ENCODE data around the gene PCDH8. TPM values are rescaled to one million over a fixed set of nuclear protein-coding genes. Genes with fewer than 3 reads are reported as not detected.

PCDH8 gene
- total RNA-seq, 1 experiment from 2014 or later: 2.1 TPM

GRCh38 chr13:52887165-52887564, 38.7 kb upstream of the PCDH8 start:
- no peak overlapping the region for H3K27ac Mint-ChIP-seq
- no peak overlapping the region for H2BK20ac ChIP-seq (ENCODE audit: low read depth, low read length, poor library complexity, severe bottlenecking)
- H3K27me3 Mint-ChIP-seq (ENCODE audit: low read depth): peaks cover 44% of the 10 kb centered on the region
- WGBS (ENCODE audit: extremely low coverage, insufficient read length, low lambda C conversion rate): no CpG with 5 or more reads among the region's 1 CpG
- H3K9ac ChIP-seq (ENCODE audit: extremely low read depth, insufficient read length, low read length): no peak overlapping the region
- H3K23me2 ChIP-seq (ENCODE audit: insufficient read length, low read depth, low read length, poor library complexity, severe bottlenecking): no peaks in the 10 kb centered on the region
- no peak overlapping the region for H3K4ac ChIP-seq (ENCODE audit: low read depth, low read length)
- no peak overlapping the region for H2BK120ac ChIP-seq (ENCODE audit: low read depth, low read length, poor library complexity, severe bottlenecking)
- H4K91ac ChIP-seq (ENCODE audit: insufficient read length, low read depth, low read length): no peak overlapping the region
- H3K14ac ChIP-seq (ENCODE audit: insufficient read depth, low read length): no peak overlapping the region
- no peak overlapping the region for H2AK5ac ChIP-seq (ENCODE audit: insufficient read length, low read length)
- H2BK5ac ChIP-seq (ENCODE audit: insufficient read length, low read length): no peak overlapping the region
- H3T11ph ChIP-seq (ENCODE audit: low read length): no peak overlapping the region
- no peaks in the 10 kb centered on the region for H3K9me3 ChIP-seq (ENCODE audit: control insufficient read depth, low read depth, low read length)
- H3K27me3 ChIP-seq (ENCODE audit: insufficient read depth, low read length): no peaks in the 10 kb centered on the region
- peaks cover 0 to 3% of the 10 kb centered on the region in 2 experiments; a peak in 2 of 5 replicates for H3K9me3 Mint-ChIP-seq
- no peak overlapping the region for H3K56ac ChIP-seq (ENCODE audit: insufficient read length, low read depth, low read length)
- no peak overlapping the region for H3K4me2 ChIP-seq (ENCODE audit: insufficient read depth, insufficient read length, low read length)
- no peak overlapping the region for H3K27ac ChIP-seq (ENCODE audit: insufficient read length, low read depth, low read length)
- H2BK12ac ChIP-seq (ENCODE audit: insufficient read length, low read depth, low read length): no peak overlapping the region
- H3K79me2 ChIP-seq (ENCODE audit: insufficient read depth, low read length): no peaks in the 10 kb centered on the region
- H3K23ac ChIP-seq (ENCODE audit: insufficient read length, low read depth, low read length): no peak overlapping the region
- H4K8ac ChIP-seq (replicated peaks; ENCODE audit: insufficient read length, low read depth, low read length): no peak overlapping the region
- H3K4me3 Mint-ChIP-seq: no peak overlapping the region
- peaks cover 0 to 8% (median 2%) of the 10 kb centered on the region in 3 experiments; a peak in 3 of 7 replicates for H3K36me3 Mint-ChIP-seq (ENCODE audit: insufficient read depth in 1 of 3, low read depth in 3 of 3)
- H3K4me1 ChIP-seq (ENCODE audit: insufficient read depth, low read length): peaks cover 6% of the 10 kb centered on the region; the same call in 1 of the 2 replicates
- no peak overlapping the region for H3K18ac ChIP-seq (ENCODE audit: insufficient read length, low read depth, low read length)
- H4K20me1 ChIP-seq (ENCODE audit: control insufficient read depth, insufficient read depth, insufficient read length): no peaks in the 10 kb centered on the region
- TF ChIP-seq CTCF (conservative IDR thresholded peaks at IDR 0.05): no peak
- H3K79me1 ChIP-seq (ENCODE audit: insufficient read depth, low read depth, low read length, poor library complexity, severe bottlenecking): no peaks in the 10 kb centered on the region
- no peak overlapping the region for H2AFZ ChIP-seq (ENCODE audit: low read length)
- H4K5ac ChIP-seq (ENCODE audit: insufficient read length, low read depth, low read length): no peak overlapping the region
- H2BK15ac ChIP-seq (ENCODE audit: low read depth, low read length): no peak overlapping the region
- H3K4me1 Mint-ChIP-seq: peaks cover 57 to 60% of the 10 kb centered on the region in 2 experiments
- DNase-seq: no peak
